ENCODE results near the gene ZSCAN4. TPM values are rescaled to one million over a fixed set of nuclear protein-coding genes. Genes with fewer than 3 reads are reported as not detected.

ZSCAN4 gene
- total RNA-seq, 1 donor from 2014 or later, result 1.2 TPM

- H3K27me3 ChIP-seq (ENCODE audit: insufficient read depth, low read length), result no peaks in the 10 kb centered on the region
- no peak for DNase-seq (ENCODE audit: low read depth)
Observed at GRCh38 chr19:57653689-57654088, 15.0 kb upstream of the ZSCAN4 start.

GRCh38 chr19:57655443-57655842 is 13.3 kb upstream of the ZSCAN4 start:
- FAIRE-seq (no peak), DNase-seq (ENCODE audit: low read depth) (no peak)
- Histone ChIP-seq H3K4me3 (ENCODE audit: insufficient read depth, low read depth, low read length) (no peak overlapping the region), H3K27ac (ENCODE audit: low read depth, low read length) (no peak overlapping the region), H3K9me3 (ENCODE audit: insufficient read depth, low read depth, low read length) (peaks cover 6% of the 10 kb centered on the region), H3K4me2 (ENCODE audit: low read length) (no peak overlapping the region), H3K27me3 (ENCODE audit: insufficient read depth, low read length) (no peaks in the 10 kb centered on the region), H3K4me1 (ENCODE audit: insufficient read depth, low read length) (no peaks in the 10 kb centered on the region), H3K36me3 (ENCODE audit: insufficient read depth, low read length) (no peaks in the 10 kb centered on the region), H3K79me2 (ENCODE audit: insufficient read depth, low read length) (no peaks in the 10 kb centered on the region), H2AFZ (ENCODE audit: low read depth, low read length) (no peak overlapping the region), H4K20me1 (ENCODE audit: insufficient read depth, low read length) (no peaks in the 10 kb centered on the region), H3K9ac (ENCODE audit: low read length) (no peak overlapping the region)
- H3K27ac Mint-ChIP-seq (ENCODE audit: unreplicated experiment), result peak overlapping the region; percentile 73
- H3K4me3 Mint-ChIP-seq (ENCODE audit: unreplicated experiment), result no peak overlapping the region
- peaks cover 21% of the 10 kb centered on the region for H3K9me3 Mint-ChIP-seq (ENCODE audit: unreplicated experiment)
- peaks cover 21% of the 10 kb centered on the region for H3K36me3 Mint-ChIP-seq (ENCODE audit: low read depth, unreplicated experiment)
- H3K4me1 Mint-ChIP-seq (ENCODE audit: low read depth, unreplicated experiment), result peaks cover 30% of the 10 kb centered on the region
- TF ChIP-seq EZH2 (IDR thresholded peaks at IDR 0.05; ENCODE audit: insufficient read depth, low read length), result no peak
- TF ChIP-seq, protein P1, sequence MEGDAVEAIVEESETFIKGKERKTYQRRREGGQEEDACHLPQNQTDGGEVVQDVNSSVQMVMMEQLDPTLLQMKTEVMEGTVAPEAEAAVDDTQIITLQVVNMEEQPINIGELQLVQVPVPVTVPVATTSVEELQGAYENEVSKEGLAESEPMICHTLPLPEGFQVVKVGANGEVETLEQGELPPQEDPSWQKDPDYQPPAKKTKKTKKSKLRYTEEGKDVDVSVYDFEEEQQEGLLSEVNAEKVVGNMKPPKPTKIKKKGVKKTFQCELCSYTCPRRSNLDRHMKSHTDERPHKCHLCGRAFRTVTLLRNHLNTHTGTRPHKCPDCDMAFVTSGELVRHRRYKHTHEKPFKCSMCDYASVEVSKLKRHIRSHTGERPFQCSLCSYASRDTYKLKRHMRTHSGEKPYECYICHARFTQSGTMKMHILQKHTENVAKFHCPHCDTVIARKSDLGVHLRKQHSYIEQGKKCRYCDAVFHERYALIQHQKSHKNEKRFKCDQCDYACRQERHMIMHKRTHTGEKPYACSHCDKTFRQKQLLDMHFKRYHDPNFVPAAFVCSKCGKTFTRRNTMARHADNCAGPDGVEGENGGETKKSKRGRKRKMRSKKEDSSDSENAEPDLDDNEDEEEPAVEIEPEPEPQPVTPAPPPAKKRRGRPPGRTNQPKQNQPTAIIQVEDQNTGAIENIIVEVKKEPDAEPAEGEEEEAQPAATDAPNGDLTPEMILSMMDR (IDR thresholded peaks at IDR 0.05; ENCODE audit: insufficient read depth, low read depth, low read length), result no peak
- H3K27me3 Mint-ChIP-seq (ENCODE audit: low read depth, unreplicated experiment), result peaks cover 17% of the 10 kb centered on the region

More at GRCh38 chr19:57653689-57654088, 15.0 kb upstream of the ZSCAN4 start:
- Histone ChIP-seq H3K4me2 (ENCODE audit: low read length) (no peak overlapping the region), H3K9me3 (ENCODE audit: insufficient read depth, low read depth, low read length) (peaks cover 6% of the 10 kb centered on the region), H2AFZ (ENCODE audit: low read depth, low read length) (no peak overlapping the region), H3K79me2 (ENCODE audit: insufficient read depth, low read length) (no peaks in the 10 kb centered on the region), H3K4me3 (ENCODE audit: insufficient read depth, low read depth, low read length) (no peak overlapping the region), H3K4me1 (ENCODE audit: insufficient read depth, low read length) (no peaks in the 10 kb centered on the region), H3K27ac (ENCODE audit: low read depth, low read length) (no peak overlapping the region), H4K20me1 (ENCODE audit: insufficient read depth, low read length) (no peaks in the 10 kb centered on the region), H3K9ac (ENCODE audit: low read length) (no peak overlapping the region), H3K36me3 (ENCODE audit: insufficient read depth, low read length) (no peaks in the 10 kb centered on the region)
- no peak overlapping the region for H3K4me3 Mint-ChIP-seq (ENCODE audit: unreplicated experiment)
- peak overlapping the region; percentile 76 for H3K27ac Mint-ChIP-seq (ENCODE audit: unreplicated experiment)
- peaks cover 30% of the 10 kb centered on the region for H3K4me1 Mint-ChIP-seq (ENCODE audit: low read depth, unreplicated experiment)
- peaks cover 21% of the 10 kb centered on the region for H3K9me3 Mint-ChIP-seq (ENCODE audit: unreplicated experiment)
- TF ChIP-seq, protein P1 (IDR thresholded peaks at IDR 0.05; ENCODE audit: insufficient read depth, low read depth, low read length), result no peak
- no peak for TF ChIP-seq EZH2 (IDR thresholded peaks at IDR 0.05; ENCODE audit: insufficient read depth, low read length)
- peaks cover 21% of the 10 kb centered on the region for H3K36me3 Mint-ChIP-seq (ENCODE audit: low read depth, unreplicated experiment)
- FAIRE-seq, result no peak
- peaks cover 12% of the 10 kb centered on the region for H3K27me3 Mint-ChIP-seq (ENCODE audit: low read depth, unreplicated experiment)

GRCh38 chr19:57656346-57656745 is 12.4 kb upstream of the ZSCAN4 start:
- Histone ChIP-seq H3K27ac (ENCODE audit: low read depth, low read length) (no peak overlapping the region), H3K4me1 (ENCODE audit: insufficient read depth, low read length) (no peaks in the 10 kb centered on the region), H4K20me1 (ENCODE audit: insufficient read depth, low read length) (no peaks in the 10 kb centered on the region), H3K4me2 (ENCODE audit: low read length) (no peak overlapping the region), H3K4me3 (ENCODE audit: insufficient read depth, low read depth, low read length) (no peak overlapping the region), H2AFZ (ENCODE audit: low read depth, low read length) (no peak overlapping the region), H3K27me3 (ENCODE audit: insufficient read depth, low read length) (no peaks in the 10 kb centered on the region), H3K79me2 (ENCODE audit: insufficient read depth, low read length) (no peaks in the 10 kb centered on the region), H3K9ac (ENCODE audit: low read length) (no peak overlapping the region), H3K36me3 (ENCODE audit: insufficient read depth, low read length) (no peaks in the 10 kb centered on the region), H3K9me3 (ENCODE audit: insufficient read depth, low read depth, low read length) (peaks cover 6% of the 10 kb centered on the region)
- FAIRE-seq (no peak), DNase-seq (ENCODE audit: low read depth) (no peak)
- peaks cover 29% of the 10 kb centered on the region for H3K4me1 Mint-ChIP-seq (ENCODE audit: low read depth, unreplicated experiment)
- H3K27me3 Mint-ChIP-seq (ENCODE audit: low read depth, unreplicated experiment), result peaks cover 19% of the 10 kb centered on the region
- peaks cover 21% of the 10 kb centered on the region for H3K9me3 Mint-ChIP-seq (ENCODE audit: unreplicated experiment)
- no peak for TF ChIP-seq EZH2 (IDR thresholded peaks at IDR 0.05; ENCODE audit: insufficient read depth, low read length)
- TF ChIP-seq, protein P1 (IDR thresholded peaks at IDR 0.05; ENCODE audit: insufficient read depth, low read depth, low read length), result no peak
- no peak overlapping the region for H3K27ac Mint-ChIP-seq (ENCODE audit: unreplicated experiment)
- peaks cover 21% of the 10 kb centered on the region for H3K36me3 Mint-ChIP-seq (ENCODE audit: low read depth, unreplicated experiment)
- peak overlapping the region; percentile 14 for H3K4me3 Mint-ChIP-seq (ENCODE audit: unreplicated experiment)
